GM12878 (cell line): Measurements from ENCODE around the gene GTF2A1. TPM values are rescaled to one million over a fixed set of nuclear protein-coding genes. Genes with fewer than 3 reads are reported as not detected.
A peak's percentile ranks its signal among the peaks of the same experiment; 100 is the strongest.

ENCODE experiments used
- ATF7 ChIP-seq: fragments of 450-650 bp; IDR thresholded peaks from 2 replicates; pipeline ENCODE4 v1.6.1; 2016; ENCODE audit warnings: low read depth, mild to moderate bottlenecking
- CBX3 ChIP-seq: fragments of 200-600 bp; sonication (generic); IDR thresholded peaks from 2 replicates; pipeline ENCODE4 v1.6.1; 2016; ENCODE audit warnings: low read depth, borderline replicate concordance
- CHD4 ChIP-seq: fragments of 200-600 bp; sonication (generic); IDR thresholded peaks from 2 replicates; pipeline ENCODE4 v1.6.1; 2016; ENCODE audit warnings: mild to moderate bottlenecking
- CREB1 ChIP-seq: IDR thresholded peaks from 2 replicates; pipeline ENCODE4 v1.6.1; 2012; ENCODE audit warnings: low read depth, mild to moderate bottlenecking, inconsistent platforms
- EED ChIP-seq: sonication (generic); IDR thresholded peaks from 2 replicates; pipeline ENCODE4 v1.6.1; 2016; ENCODE audit warnings: antibody characterized with exemption, low read depth
- KLF5 ChIP-seq: fragments of 450-650 bp; IDR thresholded peaks from 2 replicates; pipeline ENCODE4 v1.6.1; 2014; ENCODE audit warnings: mild to moderate bottlenecking; ENCODE audit not compliant: partially characterized antibody
- MEF2B ChIP-seq: fragments of 450-650 bp; IDR thresholded peaks from 2 replicates; pipeline ENCODE4 v1.6.1; 2018; ENCODE audit warnings: mild to moderate bottlenecking, moderate library complexity; ENCODE audit not compliant: partially characterized antibody, poor library complexity, severe bottlenecking
- NFIC ChIP-seq: IDR thresholded peaks from 2 replicates; pipeline ENCODE4 v1.6.1; 2012; ENCODE audit warnings: low read depth, mild to moderate bottlenecking, inconsistent platforms, low read length, moderate library complexity
- NR2C1 ChIP-seq: fragments of 450-650 bp; IDR thresholded peaks from 2 replicates; pipeline ENCODE4 v1.6.1; 2017; ENCODE audit warnings: antibody characterized with exemption, mild to moderate bottlenecking, moderate library complexity
- NRF1 ChIP-seq: conservative IDR thresholded peaks from 2 replicates; pipeline ENCODE4 v1.6.1; 2011; ENCODE audit warnings: mild to moderate bottlenecking, low read depth, low read length, improper control_type of control experiment
- PAX5 ChIP-seq: IDR thresholded peaks from 2 replicates; pipeline ENCODE4 v1.6.1; 2011; ENCODE audit warnings: low read depth, low read length, borderline replicate concordance
- RCOR1 ChIP-seq: conservative IDR thresholded peaks from 2 replicates; pipeline ENCODE4 v1.6.1; 2012; ENCODE audit warnings: low read depth, low read length, improper control_type of control experiment
- RFX5 ChIP-seq: IDR thresholded peaks from 2 replicates; pipeline ENCODE4 v1.6.1; 2011; ENCODE audit warnings: low read depth, low read length, improper control_type of control experiment
- RUNX3 ChIP-seq: IDR thresholded peaks from 2 replicates; pipeline ENCODE4 v1.6.1; 2012; ENCODE audit warnings: low read length, inconsistent platforms
- SMAD1 ChIP-seq: fragments of 450-650 bp; IDR thresholded peaks from 2 replicates; pipeline ENCODE4 v1.6.1; 2018; ENCODE audit warnings: mild to moderate bottlenecking, low read depth; ENCODE audit not compliant: partially characterized antibody
- SRF ChIP-seq, 2 experiments: IDR thresholded peaks; 2 replicates each; pipeline ENCODE4 v1.6.1; 2011; ENCODE audit warnings: low read depth in 2 of 2, low read length in 2 of 2, mild to moderate bottlenecking in 1 of 2, moderate library complexity in 1 of 2
- SUPT20H ChIP-seq: IDR thresholded peaks from 2 replicates; pipeline ENCODE4 v1.6.1; 2011; ENCODE audit warnings: low read depth, mild to moderate bottlenecking, low read length, moderate library complexity, borderline replicate concordance; ENCODE audit not compliant: control insufficient read depth
- TCF12 ChIP-seq: IDR thresholded peaks from 2 replicates; pipeline ENCODE4 v1.6.1; 2011; ENCODE audit warnings: low read depth, mild to moderate bottlenecking, low read length
- WRNIP1 ChIP-seq: IDR thresholded peaks from 2 replicates; pipeline ENCODE4 v1.6.1; 2011; ENCODE audit warnings: low read depth, low read length, improper control_type of control experiment, borderline replicate concordance
- ZNF24 ChIP-seq: fragments of 450-650 bp; IDR thresholded peaks from 2 replicates; pipeline ENCODE4 v1.6.1; 2017; ENCODE audit warnings: antibody characterized with exemption, mild to moderate bottlenecking
- ZNF274 ChIP-seq: IDR thresholded peaks from one replicate; pipeline ENCODE4 v1.8.0; 2011; ENCODE audit not compliant: insufficient read length, insufficient read depth
- polyA plus RNA-seq, 11 experiments: library from polyadenylated mRNA; depleted of rRNA in 4 of 11; unstranded in 6 of 11; stranded (reverse) in 5 of 11; fragments of >200 nt; fragmentation: Nextera tagmentation in 4 of 11; fragmentation: Illumina TruSeq in 1 of 11; extraction: Ambion mirVana in 4 of 11; extraction: Trizol in 1 of 11; gene quantifications; 1 replicate in 1 of 11; 2 replicates in 10 of 11; pipeline versions ENCODE4 v1.2.1 to v1.2.3, GENCODE V29; 2011 to 2016; ENCODE audit warnings: inconsistent platforms in 2 of 11, missing spikeins in 2 of 11, low read depth in 1 of 11
- total RNA-seq, 4 experiments: library from RNA; depleted of rRNA in 3 of 4; stranded (reverse); fragments of >200 nt in 3 of 4; fragmentation: Illumina TruSeq in 1 of 4; extraction: Trizol in 1 of 4; gene quantifications; 2 replicates each; pipeline versions ENCODE4 v1.2.1 to v1.2.3, GENCODE V29; 2013 to 2021
- TF ChIP-seq, protein P1 (sequence below): fragments of 450-650 bp; IDR thresholded peaks from 2 replicates; pipeline ENCODE4 v1.6.1; 2017; ENCODE audit warnings: antibody characterized with exemption, mild to moderate bottlenecking, moderate library complexity
- TF ChIP-seq, protein P2 (sequence below): IDR thresholded peaks from 2 replicates; pipeline ENCODE4 v1.6.1; 2012; ENCODE audit warnings: low read depth, low read length, improper control_type of control experiment
- TF ChIP-seq, protein P3 (sequence below): IDR thresholded peaks from 2 replicates; pipeline ENCODE4 v1.6.1; 2012; ENCODE audit warnings: low read length, inconsistent platforms
- TF ChIP-seq, protein P4 (sequence below): fragments of 450-650 bp; IDR thresholded peaks from 2 replicates; pipeline ENCODE4 v1.6.1; 2017; ENCODE audit warnings: low read depth, mild to moderate bottlenecking, moderate library complexity

GTF2A1 gene
- total and polyA plus RNA-seq, 10 of the 15 experiments (the other 5 are each of a cell fraction or from before 2014, with no cell fraction given), result 2.5 to 28.7 (median 14.9) TPM

DNA sequence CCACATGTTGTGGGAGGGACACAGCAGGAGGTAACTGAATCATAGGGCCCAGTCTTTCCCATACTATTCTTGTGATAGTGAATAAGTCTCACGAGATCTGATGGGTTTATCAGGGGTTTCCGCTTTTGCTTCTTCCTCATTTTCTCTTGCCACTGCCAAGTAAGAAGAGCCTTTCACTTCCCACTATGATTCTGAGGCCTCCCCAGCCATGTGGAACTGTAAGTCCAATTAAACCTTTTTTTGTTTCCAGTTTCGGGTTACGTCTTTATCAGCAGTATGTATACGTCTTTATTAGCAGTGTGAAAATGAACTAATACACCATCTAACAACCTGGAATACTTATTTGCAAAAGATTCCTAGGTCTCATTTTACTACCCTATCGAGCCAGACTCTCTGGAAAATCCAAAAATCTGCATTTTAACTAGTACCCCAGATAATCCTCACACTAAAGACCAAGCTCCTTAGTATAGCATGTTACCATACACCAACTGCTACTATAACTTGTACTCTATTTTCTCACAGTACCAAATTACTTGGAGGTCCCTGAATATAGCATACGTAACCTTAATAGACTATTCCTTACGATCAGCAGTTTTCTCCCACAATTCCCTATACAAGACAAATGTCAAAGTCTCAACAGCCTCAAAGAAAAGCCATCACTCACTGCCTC is 11.5 kb downstream of the GTF2A1 start (continued):
- no peak for TF ChIP-seq CBX3
- TF ChIP-seq RFX5, result no peak
- TF ChIP-seq NRF1, result no peak
- TF ChIP-seq PAX5, result 0 out of 2 replicates have a peak, but pooled peaks have one; percentile 35
- TF ChIP-seq CREB1, result no peak
- TF ChIP-seq, protein P1, sequence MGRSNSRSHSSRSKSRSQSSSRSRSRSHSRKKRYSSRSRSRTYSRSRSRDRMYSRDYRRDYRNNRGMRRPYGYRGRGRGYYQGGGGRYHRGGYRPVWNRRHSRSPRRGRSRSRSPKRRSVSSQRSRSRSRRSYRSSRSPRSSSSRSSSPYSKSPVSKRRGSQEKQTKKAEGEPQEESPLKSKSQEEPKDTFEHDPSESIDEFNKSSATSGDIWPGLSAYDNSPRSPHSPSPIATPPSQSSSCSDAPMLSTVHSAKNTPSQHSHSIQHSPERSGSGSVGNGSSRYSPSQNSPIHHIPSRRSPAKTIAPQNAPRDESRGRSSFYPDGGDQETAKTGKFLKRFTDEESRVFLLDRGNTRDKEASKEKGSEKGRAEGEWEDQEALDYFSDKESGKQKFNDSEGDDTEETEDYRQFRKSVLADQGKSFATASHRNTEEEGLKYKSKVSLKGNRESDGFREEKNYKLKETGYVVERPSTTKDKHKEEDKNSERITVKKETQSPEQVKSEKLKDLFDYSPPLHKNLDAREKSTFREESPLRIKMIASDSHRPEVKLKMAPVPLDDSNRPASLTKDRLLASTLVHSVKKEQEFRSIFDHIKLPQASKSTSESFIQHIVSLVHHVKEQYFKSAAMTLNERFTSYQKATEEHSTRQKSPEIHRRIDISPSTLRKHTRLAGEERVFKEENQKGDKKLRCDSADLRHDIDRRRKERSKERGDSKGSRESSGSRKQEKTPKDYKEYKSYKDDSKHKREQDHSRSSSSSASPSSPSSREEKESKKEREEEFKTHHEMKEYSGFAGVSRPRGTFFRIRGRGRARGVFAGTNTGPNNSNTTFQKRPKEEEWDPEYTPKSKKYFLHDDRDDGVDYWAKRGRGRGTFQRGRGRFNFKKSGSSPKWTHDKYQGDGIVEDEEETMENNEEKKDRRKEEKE, result no peak
- TF ChIP-seq CHD4, result no peak
- peak; percentile 76 for TF ChIP-seq ATF7
- 0 out of 2 replicates have a peak, but pooled peaks have one; percentile 29 for TF ChIP-seq RUNX3
- peak; percentile 50; the same call in 1 of the 2 replicates for TF ChIP-seq ZNF24
- TF ChIP-seq NR2C1, result no peak
- no peak for TF ChIP-seq SMAD1
- TF ChIP-seq KLF5, result no peak
- TF ChIP-seq, protein P2, sequence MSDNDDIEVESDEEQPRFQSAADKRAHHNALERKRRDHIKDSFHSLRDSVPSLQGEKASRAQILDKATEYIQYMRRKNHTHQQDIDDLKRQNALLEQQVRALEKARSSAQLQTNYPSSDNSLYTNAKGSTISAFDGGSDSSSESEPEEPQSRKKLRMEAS, result no peak
- TF ChIP-seq SRF (IDR thresholded peaks at IDR 0.05; ENCODE audit: low read depth in 2 of 2, low read length in 2 of 2), result no peak
- no peak for TF ChIP-seq RCOR1
- TF ChIP-seq WRNIP1, result no peak
- TF ChIP-seq, protein P3, sequence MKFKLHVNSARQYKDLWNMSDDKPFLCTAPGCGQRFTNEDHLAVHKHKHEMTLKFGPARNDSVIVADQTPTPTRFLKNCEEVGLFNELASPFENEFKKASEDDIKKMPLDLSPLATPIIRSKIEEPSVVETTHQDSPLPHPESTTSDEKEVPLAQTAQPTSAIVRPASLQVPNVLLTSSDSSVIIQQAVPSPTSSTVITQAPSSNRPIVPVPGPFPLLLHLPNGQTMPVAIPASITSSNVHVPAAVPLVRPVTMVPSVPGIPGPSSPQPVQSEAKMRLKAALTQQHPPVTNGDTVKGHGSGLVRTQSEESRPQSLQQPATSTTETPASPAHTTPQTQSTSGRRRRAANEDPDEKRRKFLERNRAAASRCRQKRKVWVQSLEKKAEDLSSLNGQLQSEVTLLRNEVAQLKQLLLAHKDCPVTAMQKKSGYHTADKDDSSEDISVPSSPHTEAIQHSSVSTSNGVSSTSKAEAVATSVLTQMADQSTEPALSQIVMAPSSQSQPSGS, result peak; percentile 27; the same call in 1 of the 2 replicates
- peak; percentile 39; the same call in 1 of the 2 replicates for TF ChIP-seq NFIC
- TF ChIP-seq ZNF274, result no peak
- TF ChIP-seq SUPT20H, result no peak
- TF ChIP-seq EED, result no peak
- TF ChIP-seq MEF2B, result peak; percentile 43
- no peak for TF ChIP-seq TCF12
- TF ChIP-seq, protein P4, sequence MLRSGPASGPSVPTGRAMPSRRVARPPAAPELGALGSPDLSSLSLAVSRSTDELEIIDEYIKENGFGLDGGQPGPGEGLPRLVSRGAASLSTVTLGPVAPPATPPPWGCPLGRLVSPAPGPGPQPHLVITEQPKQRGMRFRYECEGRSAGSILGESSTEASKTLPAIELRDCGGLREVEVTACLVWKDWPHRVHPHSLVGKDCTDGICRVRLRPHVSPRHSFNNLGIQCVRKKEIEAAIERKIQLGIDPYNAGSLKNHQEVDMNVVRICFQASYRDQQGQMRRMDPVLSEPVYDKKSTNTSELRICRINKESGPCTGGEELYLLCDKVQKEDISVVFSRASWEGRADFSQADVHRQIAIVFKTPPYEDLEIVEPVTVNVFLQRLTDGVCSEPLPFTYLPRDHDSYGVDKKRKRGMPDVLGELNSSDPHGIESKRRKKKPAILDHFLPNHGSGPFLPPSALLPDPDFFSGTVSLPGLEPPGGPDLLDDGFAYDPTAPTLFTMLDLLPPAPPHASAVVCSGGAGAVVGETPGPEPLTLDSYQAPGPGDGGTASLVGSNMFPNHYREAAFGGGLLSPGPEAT, result peak; percentile 88
